Measurements from ENCODE around the gene HSD17B8.

The HSD17B8 gene

GRCh38 chr6:33166363-33166762, 38.1 kb upstream of the HSD17B8 start:
- DNase-seq, result no peak
- no peaks in the 10 kb centered on the region for H3K9me3 ChIP-seq
- no peak overlapping the region for H3K27ac ChIP-seq
- no peak overlapping the region for H3K4me3 ChIP-seq
- H3K4me1 ChIP-seq, result peaks cover 0 to 9% (median 7%) of the 10 kb centered on the region in 4 donors
- intact Hi-C loops (cut with DNase I; ENCODE audit: low total_unique reads), result no loop called here
- no peaks in the 10 kb centered on the region for H3K36me3 ChIP-seq
- H3K27me3 ChIP-seq, result no peaks in the 10 kb centered on the region
- TF ChIP-seq, protein P1, sequence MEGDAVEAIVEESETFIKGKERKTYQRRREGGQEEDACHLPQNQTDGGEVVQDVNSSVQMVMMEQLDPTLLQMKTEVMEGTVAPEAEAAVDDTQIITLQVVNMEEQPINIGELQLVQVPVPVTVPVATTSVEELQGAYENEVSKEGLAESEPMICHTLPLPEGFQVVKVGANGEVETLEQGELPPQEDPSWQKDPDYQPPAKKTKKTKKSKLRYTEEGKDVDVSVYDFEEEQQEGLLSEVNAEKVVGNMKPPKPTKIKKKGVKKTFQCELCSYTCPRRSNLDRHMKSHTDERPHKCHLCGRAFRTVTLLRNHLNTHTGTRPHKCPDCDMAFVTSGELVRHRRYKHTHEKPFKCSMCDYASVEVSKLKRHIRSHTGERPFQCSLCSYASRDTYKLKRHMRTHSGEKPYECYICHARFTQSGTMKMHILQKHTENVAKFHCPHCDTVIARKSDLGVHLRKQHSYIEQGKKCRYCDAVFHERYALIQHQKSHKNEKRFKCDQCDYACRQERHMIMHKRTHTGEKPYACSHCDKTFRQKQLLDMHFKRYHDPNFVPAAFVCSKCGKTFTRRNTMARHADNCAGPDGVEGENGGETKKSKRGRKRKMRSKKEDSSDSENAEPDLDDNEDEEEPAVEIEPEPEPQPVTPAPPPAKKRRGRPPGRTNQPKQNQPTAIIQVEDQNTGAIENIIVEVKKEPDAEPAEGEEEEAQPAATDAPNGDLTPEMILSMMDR (IDR thresholded peaks at IDR 0.05), result no peak

DNA sequence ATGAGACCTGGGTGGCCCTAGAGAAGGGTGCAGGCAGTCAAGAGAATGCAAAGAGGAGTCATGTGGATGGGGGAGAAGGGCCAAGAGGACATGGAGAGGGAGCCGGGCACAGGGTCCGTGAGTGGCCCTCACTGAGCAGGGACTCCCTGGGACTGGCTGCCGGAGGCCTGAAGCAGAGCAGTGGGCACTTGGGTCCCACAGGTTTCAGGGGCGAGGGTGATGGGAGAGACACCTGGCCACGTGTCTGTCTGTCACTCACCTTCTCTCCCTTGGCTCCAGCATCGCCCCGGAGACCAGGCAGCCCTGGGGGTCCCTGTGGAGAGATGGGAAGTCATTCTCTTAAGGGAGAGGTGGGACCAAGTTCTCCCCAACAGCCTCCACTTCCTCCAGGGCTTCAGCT, 37.6 kb upstream of the HSD17B8 start:
- TF ChIP-seq, protein P1 (IDR thresholded peaks at IDR 0.05), result no peak
- intact Hi-C loops (cut with DNase I; ENCODE audit: low total_unique reads), result no loop called here
- Histone ChIP-seq H3K4me3 (no peak overlapping the region), H3K27ac (no peak overlapping the region), H3K4me1 (peaks cover 0 to 4% (median 3%) of the 10 kb centered on the region in 4 donors), H3K9me3 (no peaks in the 10 kb centered on the region), H3K36me3 (no peaks in the 10 kb centered on the region), H3K27me3 (no peaks in the 10 kb centered on the region)
- DNase-seq, result no peak

- intact Hi-C loops (cut with DNase I; ENCODE audit: low total_unique reads), result no loop called here
- no peaks in the 10 kb centered on the region for H3K36me3 ChIP-seq
- H3K9me3 ChIP-seq, result no peaks in the 10 kb centered on the region
- TF ChIP-seq, protein P1 (IDR thresholded peaks at IDR 0.05), result no peak
- H3K4me3 ChIP-seq, result no peak overlapping the region
- H3K4me1 ChIP-seq, result no peaks in the 10 kb centered on the region
- no peak for DNase-seq
- no peak overlapping the region for H3K27ac ChIP-seq
- no peaks in the 10 kb centered on the region for H3K27me3 ChIP-seq
Measured at GRCh38 chr6:33167374-33168283, 36.8 kb upstream of the HSD17B8 start.

- TF ChIP-seq, protein P1 (IDR thresholded peaks at IDR 0.05), result no peak
- H3K4me3 ChIP-seq, result no peak overlapping the region
- no peak for DNase-seq
- H3K27me3 ChIP-seq, result no peaks in the 10 kb centered on the region
- intact Hi-C loops (cut with DNase I; ENCODE audit: low total_unique reads), result no loop called here
- H3K27ac ChIP-seq, result no peak overlapping the region
- no peaks in the 10 kb centered on the region for H3K9me3 ChIP-seq
- H3K4me1 ChIP-seq, result no peaks in the 10 kb centered on the region
- H3K36me3 ChIP-seq, result no peaks in the 10 kb centered on the region
Measured at GRCh38 chr6:33168284-33168601, 36.2 kb upstream of the HSD17B8 start.

DNA sequence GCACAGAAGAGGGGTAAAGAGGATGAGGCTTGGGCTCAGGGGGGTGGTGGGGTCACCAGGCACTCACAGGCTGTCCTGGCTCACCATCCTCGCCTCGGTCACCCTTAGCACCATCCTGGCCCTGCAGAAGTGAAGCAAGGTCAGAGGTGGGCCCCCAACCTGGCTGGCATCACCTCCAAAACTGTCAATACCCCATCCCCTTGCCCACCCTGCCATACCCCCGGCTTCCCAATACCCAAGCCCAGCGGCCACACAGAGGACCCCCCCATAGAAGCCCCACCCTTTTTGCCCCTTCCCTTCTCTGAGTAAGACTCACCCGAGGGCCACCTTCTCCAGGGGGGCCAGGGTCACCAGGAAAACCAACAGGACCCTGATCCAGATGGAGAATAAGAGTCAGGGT, 35.8 kb upstream of the HSD17B8 start:
- no peaks in the 10 kb centered on the region for H3K4me1 ChIP-seq
- intact Hi-C loops (cut with DNase I; ENCODE audit: low total_unique reads), result no loop called here
- no peak overlapping the region for H3K27ac ChIP-seq
- DNase-seq, result no peak
- H3K27me3 ChIP-seq, result no peaks in the 10 kb centered on the region
- TF ChIP-seq, protein P1 (IDR thresholded peaks at IDR 0.05), result no peak
- no peaks in the 10 kb centered on the region for H3K9me3 ChIP-seq
- H3K4me3 ChIP-seq, result no peak overlapping the region
- H3K36me3 ChIP-seq, result no peaks in the 10 kb centered on the region

Measured in tibial artery (tissue), 4 donors.